ENCODE data around the gene GNGT2. TPM values are rescaled to one million over a fixed set of nuclear protein-coding genes. Genes with fewer than 3 reads are reported as not detected.

GNGT2 gene
- total and polyA plus RNA-seq, 8 donors = 0.23 to 2.2 (median 0.79) TPM

DNA sequence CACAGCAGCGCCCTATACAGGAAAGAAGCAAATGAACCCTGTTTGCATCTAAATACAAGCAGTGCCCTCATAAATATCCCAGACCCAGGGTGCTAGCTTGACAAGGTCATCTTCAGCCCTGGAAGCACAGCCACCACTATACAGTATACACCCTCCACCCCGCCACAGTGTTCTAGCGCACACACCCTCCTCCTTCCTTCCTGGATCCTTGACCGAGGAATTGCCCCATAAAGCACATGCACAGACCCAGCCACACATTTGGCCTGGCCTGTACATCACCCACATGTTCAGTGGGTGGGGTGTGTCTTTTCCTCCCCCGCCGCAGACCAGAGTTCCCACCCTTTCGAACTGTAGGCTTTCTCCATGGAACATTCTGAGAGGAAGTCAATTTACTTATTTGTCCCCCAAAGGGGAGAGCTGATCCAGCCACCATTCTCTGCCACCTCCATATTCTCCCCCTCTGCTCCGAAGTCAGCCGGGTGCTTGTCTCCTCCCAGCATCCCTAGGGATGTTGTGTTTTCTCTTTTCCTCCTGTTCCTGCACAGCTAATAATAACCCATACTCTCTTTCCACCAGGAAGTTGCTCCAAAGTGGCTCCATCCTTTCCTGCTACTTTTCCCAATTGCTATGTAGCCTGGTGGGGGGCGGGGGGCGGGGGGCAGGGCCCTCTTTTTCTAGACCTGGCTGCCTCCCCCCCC is 6.7 kb upstream of the GNGT2 start:
- TF ChIP-seq, protein P1, sequence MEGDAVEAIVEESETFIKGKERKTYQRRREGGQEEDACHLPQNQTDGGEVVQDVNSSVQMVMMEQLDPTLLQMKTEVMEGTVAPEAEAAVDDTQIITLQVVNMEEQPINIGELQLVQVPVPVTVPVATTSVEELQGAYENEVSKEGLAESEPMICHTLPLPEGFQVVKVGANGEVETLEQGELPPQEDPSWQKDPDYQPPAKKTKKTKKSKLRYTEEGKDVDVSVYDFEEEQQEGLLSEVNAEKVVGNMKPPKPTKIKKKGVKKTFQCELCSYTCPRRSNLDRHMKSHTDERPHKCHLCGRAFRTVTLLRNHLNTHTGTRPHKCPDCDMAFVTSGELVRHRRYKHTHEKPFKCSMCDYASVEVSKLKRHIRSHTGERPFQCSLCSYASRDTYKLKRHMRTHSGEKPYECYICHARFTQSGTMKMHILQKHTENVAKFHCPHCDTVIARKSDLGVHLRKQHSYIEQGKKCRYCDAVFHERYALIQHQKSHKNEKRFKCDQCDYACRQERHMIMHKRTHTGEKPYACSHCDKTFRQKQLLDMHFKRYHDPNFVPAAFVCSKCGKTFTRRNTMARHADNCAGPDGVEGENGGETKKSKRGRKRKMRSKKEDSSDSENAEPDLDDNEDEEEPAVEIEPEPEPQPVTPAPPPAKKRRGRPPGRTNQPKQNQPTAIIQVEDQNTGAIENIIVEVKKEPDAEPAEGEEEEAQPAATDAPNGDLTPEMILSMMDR (IDR thresholded peaks at IDR 0.05) = no peak
- 61 to 68% methylated on average over 11 of the region's 11 CpGs for WGBS, 2 donors
- peaks cover 0 to 2% (median 0%) of the 10 kb centered on the region in 3 donors for H3K4me1 ChIP-seq

DNA sequence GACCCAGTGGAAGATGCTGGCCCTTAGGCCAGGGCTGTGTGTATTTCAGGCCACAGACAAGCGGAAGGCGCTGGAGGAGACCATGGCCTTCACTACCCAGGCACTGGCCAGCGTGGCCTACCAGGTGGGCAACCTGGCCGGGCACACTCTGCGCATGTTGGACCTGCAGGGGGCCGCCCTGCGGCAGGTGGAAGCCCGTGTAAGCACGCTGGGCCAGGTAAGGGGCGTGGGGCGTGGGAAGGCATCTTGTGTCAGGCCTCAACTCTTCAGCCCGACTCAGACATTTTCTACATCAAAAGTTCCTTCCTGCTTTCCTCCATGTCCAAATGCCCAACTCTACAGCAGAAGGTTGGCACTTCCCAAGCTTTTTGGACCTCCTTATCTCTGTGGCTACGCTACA is 6.1 kb upstream of the GNGT2 start:
- Histone ChIP-seq H3K4me1 (peaks cover 0 to 2% (median 0%) of the 10 kb centered on the region in 3 donors), H3K9me3 (no peaks in the 10 kb centered on the region), H3K4me3 (no peak overlapping the region), H3K27ac (no peak overlapping the region), H3K36me3 (no peaks in the 10 kb centered on the region), H3K27me3 (peaks cover 0 to 8% (median 0%) of the 10 kb centered on the region in 4 donors)
- FAIRE-seq = no peak
- TF ChIP-seq, protein P1 (IDR thresholded peaks at IDR 0.05) = no peak
- intact Hi-C loops (cut with DNase I) = no loop called here
- DNase-seq = no peak
- no peak for ATAC-seq
- WGBS, 2 donors = 86% methylated on average over 13 of the region's 13 CpGs

More for the DNA sequence above, 6.7 kb upstream of the GNGT2 start:
- ATAC-seq (peak in 3 of 4 donors; percentile 47 to 51 (median 49)), DNase-seq (peak in 1 of 6 donors; percentile 36), FAIRE-seq (no peak)
- no peaks in the 10 kb centered on the region for H3K36me3 ChIP-seq
- H3K27me3 ChIP-seq = peaks cover 0 to 8% (median 0%) of the 10 kb centered on the region in 4 donors
- no peaks in the 10 kb centered on the region for H3K9me3 ChIP-seq
- no peak overlapping the region for H3K4me3 ChIP-seq
- intact Hi-C loops (cut with DNase I) = no loop called here
- H3K27ac ChIP-seq = no peak overlapping the region

DNA sequence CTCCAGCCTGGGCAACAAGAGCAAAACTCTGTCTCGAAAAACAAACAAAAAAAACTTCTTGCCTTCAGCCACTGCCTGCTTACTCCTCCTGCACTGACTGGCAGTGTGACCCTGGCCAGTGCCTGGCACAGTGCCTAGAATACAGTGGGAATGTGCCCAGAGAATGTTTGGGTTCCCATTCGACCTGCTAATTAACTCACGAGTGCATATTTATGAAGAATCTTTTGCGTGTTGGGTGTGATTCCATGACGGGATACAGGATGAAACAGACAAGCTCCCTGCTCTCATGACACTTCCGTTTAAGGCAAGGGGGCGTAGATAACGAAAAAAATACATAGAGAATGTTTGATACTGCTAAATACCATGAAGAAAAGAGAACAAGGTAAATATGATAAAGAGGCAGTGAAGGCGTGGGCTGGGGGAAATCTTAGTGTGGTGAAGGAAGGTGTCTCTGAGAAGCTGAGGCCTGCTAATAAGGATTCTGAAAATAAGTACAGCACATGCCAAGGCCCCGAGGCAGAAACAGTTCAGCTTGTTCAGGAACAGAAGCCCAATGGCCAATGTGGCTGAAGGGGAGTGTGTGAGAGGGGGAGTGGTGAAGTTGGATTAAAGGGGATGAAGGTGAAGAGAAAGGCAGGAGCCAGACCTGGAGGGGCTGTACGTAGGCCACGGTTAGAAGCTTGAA is 4.4 kb upstream of the GNGT2 start:
- H3K27me3 ChIP-seq = peaks cover 0 to 3% (median 0%) of the 10 kb centered on the region in 4 donors
- DNase-seq = peak; percentile 46 to 80 (median 72)
- intact Hi-C loops (cut with DNase I) = no loop called here
- TF ChIP-seq, protein P1 (IDR thresholded peaks at IDR 0.05) = no peak
- H3K27ac ChIP-seq = no peak overlapping the region
- peaks cover 0 to 2% (median 0%) of the 10 kb centered on the region in 3 donors for H3K4me1 ChIP-seq
- no peaks in the 10 kb centered on the region for H3K9me3 ChIP-seq
- WGBS, 2 donors = 30 to 34% methylated on average over 12 of the region's 12 CpGs
- peak; percentile 33 to 80 (median 58) for ATAC-seq
- H3K4me3 ChIP-seq = no peak overlapping the region
- no peaks in the 10 kb centered on the region for H3K36me3 ChIP-seq
- no peak for FAIRE-seq

DNA sequence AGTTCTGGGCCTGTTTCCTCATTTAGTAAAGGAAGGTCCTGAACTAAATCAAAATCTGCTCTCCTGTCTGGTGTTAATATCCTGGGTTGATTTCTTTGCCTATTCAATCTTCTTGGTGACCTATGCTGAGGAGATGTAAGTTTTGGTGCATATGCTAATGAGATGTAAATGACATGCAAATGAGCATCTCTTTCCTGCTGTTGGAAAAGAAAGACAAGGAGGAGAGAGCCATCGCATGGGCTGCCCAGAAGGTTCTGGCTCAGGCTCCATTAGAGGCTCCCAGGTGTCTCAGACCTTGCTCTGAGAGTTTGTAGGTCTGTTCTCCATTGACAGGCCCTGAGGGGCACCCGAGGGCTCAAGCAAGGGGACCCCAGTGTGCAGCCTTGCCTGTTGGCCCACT is 3.5 kb upstream of the GNGT2 start:
- FAIRE-seq (no peak), ATAC-seq (no peak), DNase-seq (no peak)
- Histone ChIP-seq H3K4me3 (peak overlapping the region in 1 of 4 donors; percentile 12), H3K9me3 (no peaks in the 10 kb centered on the region), H3K27me3 (peaks cover 0 to 3% (median 0%) of the 10 kb centered on the region in 4 donors), H3K27ac (no peak overlapping the region), H3K4me1 (peaks cover 0 to 2% (median 0%) of the 10 kb centered on the region in 3 donors), H3K36me3 (no peaks in the 10 kb centered on the region)
- TF ChIP-seq, protein P1 (IDR thresholded peaks at IDR 0.05) = no peak
- WGBS, 2 donors = 92 to 93% methylated on average over 2 of the region's 2 CpGs
- intact Hi-C loops (cut with DNase I) = no loop called here
